GM18519 (cell line): ENCODE measurements around the gene CRHR2.
"Not testable (repeated sequence)": the region's sequence is repeated elsewhere in the genome, so short reads cannot be mapped to it uniquely, and the experiment has no call there.

ENCODE experiments used
- ATAC-seq: cut with Tn5 transposase; IDR thresholded peaks from one replicate; pipeline ENCODE4 v1.9.1; 2021; ENCODE audit warnings: mild to moderate bottlenecking, moderate library complexity; ENCODE audit not compliant: unreplicated experiment, low FRiP score

Gene CRHR2

GRCh38 chr7:30682212-30683083 is at the start of gene CRHR2:
CRHR2 (minus strand) TSS chr7:30682456; CDS start chr7:30682280, 176 bp downstream.
- ATAC-seq: no peak

GRCh38 chr7:30731581-30731980 is 49.3 kb upstream of the CRHR2 start:
- ATAC-seq: no peak

DNA sequence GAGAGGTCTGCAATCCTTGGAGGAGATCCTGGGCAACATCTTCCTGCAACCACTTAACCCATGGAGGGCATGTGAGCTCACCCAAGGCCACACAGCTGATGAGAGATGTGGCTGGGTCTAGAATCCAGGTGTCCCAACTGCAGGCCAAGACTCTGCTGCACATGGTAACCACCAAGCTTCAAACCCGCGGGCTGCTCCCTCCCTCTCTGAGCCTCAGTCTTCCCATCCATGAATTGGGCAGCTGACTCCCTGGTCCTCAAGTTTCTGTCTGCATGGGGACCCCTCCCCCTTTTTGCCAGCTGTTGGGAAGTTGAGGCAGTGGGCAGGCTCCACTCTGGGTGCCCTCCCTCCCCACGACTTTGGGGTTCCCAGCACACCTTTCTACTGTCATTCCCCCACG is 48.7 kb upstream of the CRHR2 start:
- ATAC-seq: no peak

DNA sequence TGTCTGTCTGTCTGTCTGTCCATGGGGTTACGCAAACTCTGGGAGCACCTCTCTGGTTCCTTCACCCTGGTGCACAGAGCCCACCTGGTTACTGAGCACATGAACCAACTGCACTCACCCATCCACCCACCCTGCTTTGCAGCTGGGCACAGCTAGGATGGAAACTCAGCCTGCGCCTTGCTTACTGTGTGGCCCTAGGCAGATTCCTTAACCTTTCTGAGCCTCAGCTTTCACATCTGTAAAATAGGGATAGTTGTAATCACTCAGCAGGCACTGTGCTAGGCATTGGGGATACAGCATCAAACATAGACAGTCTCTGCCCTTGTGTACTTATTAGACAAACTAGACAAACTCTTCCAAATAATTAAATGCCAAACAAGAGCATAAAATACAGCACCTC is 47.8 kb upstream of the CRHR2 start:
- no peak for ATAC-seq

DNA sequence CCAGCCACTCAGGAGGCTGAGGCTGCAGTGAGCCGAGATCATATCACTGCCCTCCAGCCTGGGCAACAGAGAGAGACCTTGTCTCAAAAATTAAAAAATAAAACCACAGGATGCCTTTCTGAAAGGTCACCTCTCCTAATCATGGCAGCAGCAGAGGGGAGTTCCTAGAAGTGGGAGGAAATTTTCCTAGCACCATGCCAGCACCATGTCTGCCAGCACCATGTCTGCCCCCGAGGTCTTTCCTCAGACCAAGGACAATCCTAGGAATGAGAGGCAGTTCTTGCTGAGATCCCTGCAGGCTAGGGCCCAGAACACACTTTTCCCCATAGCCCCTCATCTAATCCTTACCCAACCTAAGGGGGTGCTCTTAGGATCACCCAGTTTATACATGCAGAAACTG is 47.4 kb upstream of the CRHR2 start:
- no peak for ATAC-seq

DNA sequence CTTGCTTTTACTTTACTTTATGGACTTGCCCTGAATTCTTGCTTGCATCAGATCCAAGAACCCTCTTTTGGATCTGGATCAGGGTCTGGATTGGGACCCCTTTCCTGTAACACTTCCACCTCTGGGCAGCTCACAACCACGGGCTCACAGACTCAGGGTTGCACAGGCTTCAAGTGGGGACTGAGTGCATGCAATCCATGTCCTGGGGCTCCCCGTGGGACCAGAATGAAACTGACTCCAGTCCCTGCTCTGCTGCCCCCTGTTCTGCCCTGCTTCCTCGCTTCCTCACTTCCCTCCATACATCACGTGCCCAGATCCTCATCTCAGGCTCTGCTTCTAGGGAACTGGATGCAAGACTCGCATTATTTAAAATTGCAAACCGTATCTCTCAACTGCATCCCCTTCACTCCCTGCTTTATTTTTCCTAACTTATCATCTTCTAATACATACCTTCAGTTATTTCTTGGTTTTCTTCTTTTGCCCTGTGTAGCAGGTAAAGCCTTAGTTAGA is 46.4 kb upstream of the CRHR2 start:
- no peak for ATAC-seq

GRCh38 chr7:30727061-30727945 is 45.0 kb upstream of the CRHR2 start:
- ATAC-seq: no peak

GRCh38 chr7:30726296-30727006 is 44.2 kb upstream of the CRHR2 start:
- no peak for ATAC-seq

- no peak for ATAC-seq
These were observed 41.5 kb upstream of the CRHR2 start for GRCh38 chr7:30723776-30724175.

DNA sequence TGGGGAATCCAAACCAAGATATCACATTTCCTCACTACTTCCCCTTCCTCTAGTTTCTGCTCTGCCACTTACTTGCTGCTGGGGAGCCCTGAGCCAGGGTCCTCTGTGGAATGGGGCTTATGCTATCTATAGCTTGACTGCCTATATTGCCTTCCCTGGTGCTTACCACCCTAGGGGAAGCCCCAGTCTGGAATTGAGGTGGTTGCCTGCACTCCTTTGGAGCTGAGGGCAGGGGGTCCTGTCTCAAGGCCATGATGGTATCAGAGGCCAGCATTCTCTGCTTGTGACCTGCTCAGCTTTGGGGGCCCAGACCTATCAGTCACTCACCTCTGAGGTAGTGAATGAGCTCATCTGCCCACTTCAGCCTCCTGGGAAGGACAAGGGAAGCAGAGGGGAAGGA is 40.4 kb upstream of the CRHR2 start:
- no peak for ATAC-seq

DNA sequence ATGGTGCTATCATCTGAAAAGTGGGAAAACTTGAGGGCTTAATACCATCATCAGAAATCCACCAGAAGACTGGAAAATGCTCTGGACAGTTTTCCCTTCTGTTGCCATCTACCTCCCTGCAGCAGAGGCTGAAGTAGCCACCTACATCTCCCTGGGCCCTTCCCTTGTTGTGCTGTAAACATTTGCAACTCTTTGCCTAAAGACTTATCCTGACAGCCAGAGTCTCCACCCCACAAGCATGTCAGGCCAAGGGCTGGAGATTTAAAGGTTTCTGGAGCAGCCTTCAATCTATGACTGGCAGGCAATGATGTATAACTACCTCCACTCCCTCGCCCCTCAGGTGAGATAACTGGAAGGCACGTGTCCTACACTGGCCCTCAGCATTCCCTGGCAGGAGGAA is 39.9 kb upstream of the CRHR2 start:
- no peak for ATAC-seq

GRCh38 chr7:30721211-30721610 is 39.0 kb upstream of the CRHR2 start:
- no peak for ATAC-seq

- ATAC-seq: not testable (repeated sequence)
These were observed 37.2 kb upstream of the CRHR2 start for GRCh38 chr7:30719434-30719833.

DNA sequence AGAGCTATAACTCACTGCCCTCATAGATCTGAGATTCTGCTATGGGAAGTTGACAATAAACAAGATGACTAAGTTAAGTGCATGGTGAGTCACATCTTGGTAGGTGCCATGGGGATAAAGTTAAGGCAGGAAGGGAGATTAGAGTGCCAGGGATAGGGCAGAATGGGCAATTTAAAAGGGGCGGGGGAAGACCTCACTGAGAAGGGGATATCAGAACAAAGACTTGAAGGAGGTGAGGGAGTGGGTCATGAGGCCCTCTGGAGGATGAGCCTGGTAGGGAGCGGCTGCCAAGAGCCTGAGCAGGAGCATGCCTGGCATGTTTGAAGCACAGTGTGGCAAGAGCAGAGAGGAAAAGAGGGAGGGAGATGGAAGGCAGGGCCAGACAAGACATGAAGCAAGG is 34.9 kb upstream of the CRHR2 start:
- no peak for ATAC-seq

- ATAC-seq: no peak
These were observed 31.9 kb upstream of the CRHR2 start for GRCh38 chr7:30714129-30714528.

DNA sequence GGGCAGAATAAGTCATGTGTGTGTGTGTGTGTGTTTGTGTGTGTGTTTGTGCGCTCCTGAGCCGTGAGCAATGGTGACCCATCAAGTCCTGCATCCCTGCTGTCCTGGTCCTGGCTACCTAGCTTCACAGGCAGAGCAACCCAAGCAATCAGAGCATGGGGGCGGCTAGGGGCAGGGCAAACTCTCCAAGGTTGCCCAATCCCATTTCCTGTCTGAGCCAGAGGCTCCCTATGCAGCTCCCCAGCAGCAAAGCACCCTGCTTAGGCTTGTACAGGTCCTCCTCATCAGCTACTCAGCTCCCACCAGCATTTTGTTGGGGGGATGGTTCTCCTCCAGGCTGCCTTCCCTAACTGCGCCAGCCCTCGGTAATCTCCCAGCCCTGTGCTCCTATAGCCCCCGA is 31.1 kb upstream of the CRHR2 start:
- no peak for ATAC-seq

DNA sequence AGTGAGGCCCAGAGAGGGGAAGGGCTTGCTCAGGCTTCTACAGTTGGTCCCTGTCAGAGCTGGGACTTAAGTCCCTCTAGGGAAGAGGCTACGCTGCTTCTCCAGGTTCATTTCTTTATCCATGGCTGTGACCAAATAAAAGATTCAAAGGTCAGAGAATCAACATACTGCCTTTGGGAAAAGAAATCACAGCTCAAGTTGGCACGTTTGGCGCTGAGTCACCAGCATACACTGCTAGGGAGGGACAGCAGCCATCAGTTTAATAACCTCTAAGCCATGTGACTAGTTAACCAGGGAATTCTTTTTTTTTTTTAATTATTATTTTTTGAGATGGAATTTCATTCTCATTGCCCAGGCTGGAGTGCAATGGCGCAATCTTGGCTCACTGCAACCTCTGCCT is 28.4 kb upstream of the CRHR2 start:
- no peak for ATAC-seq

GRCh38 chr7:30709549-30709948 is 27.3 kb upstream of the CRHR2 start:
- no peak for ATAC-seq

GRCh38 chr7:30708983-30709382 is 26.7 kb upstream of the CRHR2 start:
- no peak for ATAC-seq

DNA sequence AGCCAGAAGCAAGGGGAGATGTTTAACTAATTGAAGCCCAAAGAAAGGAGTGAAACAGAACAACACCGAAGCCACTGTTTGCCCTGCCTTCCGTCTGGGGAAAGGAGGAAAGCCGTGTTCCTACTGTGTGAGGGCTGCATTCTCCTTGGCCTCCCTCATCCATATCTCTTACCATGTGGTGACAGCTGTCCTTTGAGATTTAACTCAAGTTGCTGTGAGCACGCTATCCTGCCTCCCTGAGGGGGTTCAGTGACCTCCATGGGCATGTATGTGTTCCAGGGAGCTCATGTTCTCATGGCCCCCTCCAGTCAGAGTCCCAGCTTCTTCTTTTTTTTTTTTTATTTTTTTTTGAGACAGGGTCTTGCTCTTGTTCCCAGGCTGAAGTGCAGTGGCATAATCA is 26.2 kb upstream of the CRHR2 start:
- ATAC-seq: no peak
